IMR-90 (cell line): ENCODE data around the gene RFTN1. TPM values are rescaled to one million over a fixed set of nuclear protein-coding genes. Genes with fewer than 3 reads are reported as not detected.

Experiments
- ATAC-seq: fragments of 200-7000 bp; cut with Tn5 transposase; 2 replicates; pipeline ENCODE4 v1.9.1; 2020; ENCODE audit warnings: low read depth, mild to moderate bottlenecking, moderate library complexity
- BruUV-seq: library from RNA; stranded (reverse); fragments of 400-500 nt; replicated peaks from 2 replicates; lab custom pipeline; 2021; lab: Mats Ljungman, UMichigan
- CTCF ChIA-PET: fragments of 300-600 bp; formaldehyde crosslinking; extraction: SDS; loops from one replicate; lab custom pipeline; 2021; ENCODE audit warnings: antibody characterized with exemption; lab: Yijun Ruan, JAX
- POLR2A ChIA-PET: fragments of 300-600 bp; sonication (Branson Sonifier 250); formaldehyde crosslinking; loops from one replicate; lab custom pipeline; 2022; ENCODE audit warnings: antibody characterized with exemption; ENCODE audit not compliant: unreplicated experiment; lab: Charles Lee
- DNase-seq: peaks from one replicate; pipeline ENCODE4 v3.0.0; 2013
- H2AFZ ChIP-seq: replicated peaks from 2 replicates; pipeline ENCODE3; 2013; ENCODE audit warnings: low read length, mild to moderate bottlenecking; ENCODE audit not compliant: poor library complexity
- H2AK5ac ChIP-seq: 2 replicates; pipeline ENCODE4 v1.6.1; 2013; ENCODE audit warnings: low read depth, low read length, inconsistent platforms
- H2AK9ac ChIP-seq: replicated peaks from 2 replicates; pipeline ENCODE3; 2013; ENCODE audit warnings: mild to moderate bottlenecking, low read depth, low read length, moderate library complexity; ENCODE audit not compliant: poor library complexity
- H2BK120ac ChIP-seq: 2 replicates; pipeline ENCODE4 v1.6.1; 2013; ENCODE audit warnings: low read depth, low read length, inconsistent platforms
- H2BK15ac ChIP-seq: 3 replicates; pipeline ENCODE4 v1.6.1; 2013; ENCODE audit warnings: low read depth, low read length, inconsistent platforms
- H2BK20ac ChIP-seq: 2 replicates; pipeline ENCODE4 v1.6.1; 2013; ENCODE audit warnings: low read depth, mild to moderate bottlenecking, inconsistent platforms, low read length, moderate library complexity
- H2BK5ac ChIP-seq: 2 replicates; pipeline ENCODE4 v1.6.1; 2013; ENCODE audit warnings: mild to moderate bottlenecking, low read depth, low read length, inconsistent platforms; ENCODE audit not compliant: poor library complexity, severe bottlenecking
- H3K14ac ChIP-seq: replicated peaks from 2 replicates; pipeline ENCODE4 v1.6.1; 2013; ENCODE audit warnings: low read depth, low read length, inconsistent platforms
- H3K18ac ChIP-seq: 2 replicates; pipeline ENCODE4 v1.6.1; 2013; ENCODE audit warnings: low read depth, low read length, control low read depth
- H3K23ac ChIP-seq: 2 replicates; pipeline ENCODE4 v1.6.1; 2013; ENCODE audit warnings: low read depth, low read length, inconsistent platforms
- H3K27ac ChIP-seq: 2 replicates; pipeline ENCODE4 v1.5.1; 2013; ENCODE audit warnings: mild to moderate bottlenecking, control low read depth, low read length; ENCODE audit not compliant: insufficient read depth
- H3K27me3 ChIP-seq: 2 replicates; pipeline ENCODE4 v1.6.1; 2013; ENCODE audit warnings: low read length; ENCODE audit not compliant: control insufficient read depth, insufficient read depth
- H3K36me3 ChIP-seq: 2 replicates; pipeline ENCODE4 v1.6.1; 2013; ENCODE audit warnings: low read length, mixed read lengths; ENCODE audit not compliant: control insufficient read depth, insufficient read depth
- H3K4ac ChIP-seq: 2 replicates; pipeline ENCODE4 v1.6.1; 2013; ENCODE audit warnings: low read depth, low read length, inconsistent platforms
- H3K4me1 ChIP-seq: 2 replicates; pipeline ENCODE4 v1.6.1; 2013; ENCODE audit warnings: low read length, mixed read lengths; ENCODE audit not compliant: control insufficient read depth, insufficient read depth
- H3K4me2 ChIP-seq: 2 replicates; pipeline ENCODE4 v1.6.1; 2013; ENCODE audit warnings: low read depth, mild to moderate bottlenecking, control low read depth, low read length, moderate library complexity
- H3K4me3 ChIP-seq: 2 replicates; pipeline ENCODE4 v1.5.1; 2013; ENCODE audit warnings: low read depth, mild to moderate bottlenecking, control low read depth, low read length, moderate library complexity; ENCODE audit not compliant: insufficient read depth
- H3K56ac ChIP-seq: 2 replicates; pipeline ENCODE4 v1.6.1; 2013; ENCODE audit warnings: low read length, inconsistent platforms; ENCODE audit not compliant: insufficient read depth; ENCODE audit errors: extremely low read depth
- H3K79me1 ChIP-seq, 2 experiments: 2 replicates each; pipeline ENCODE4 v1.6.1; 2013; ENCODE audit warnings: low read length in 2 of 2, inconsistent platforms in 1 of 2, low read depth in 1 of 2
- H3K9ac ChIP-seq: 2 replicates; pipeline ENCODE4 v1.6.1; 2013; ENCODE audit warnings: low read depth, low read length, control low read depth
- H3K9me1 ChIP-seq: 2 replicates; pipeline ENCODE4 v1.6.1; 2013; ENCODE audit warnings: low read length, inconsistent platforms; ENCODE audit not compliant: insufficient read depth
- H3K9me3 ChIP-seq: 2 replicates; pipeline ENCODE4 v1.6.1; 2013; ENCODE audit warnings: low read length; ENCODE audit not compliant: control insufficient read depth, insufficient read depth
- H4K20me1 ChIP-seq: 2 replicates; pipeline ENCODE4 v1.6.1; 2013; ENCODE audit warnings: low read length, inconsistent platforms; ENCODE audit not compliant: insufficient read depth
- H4K5ac ChIP-seq: 2 replicates; pipeline ENCODE4 v1.6.1; 2013; ENCODE audit warnings: mild to moderate bottlenecking, low read depth, low read length, control low read depth
- H4K8ac ChIP-seq, 2 experiments: 2 replicates each; pipeline ENCODE4 v1.6.1; 2013; ENCODE audit warnings: low read depth in 2 of 2, low read length in 2 of 2, control low read depth in 1 of 2, inconsistent platforms in 1 of 2
- H4K91ac ChIP-seq: 2 replicates; pipeline ENCODE4 v1.6.1; 2013; ENCODE audit warnings: low read depth, low read length, inconsistent platforms; ENCODE audit not compliant: insufficient read depth
- BHLHE40 ChIP-seq: fragments of 150-350 bp; IDR thresholded peaks from 2 replicates; pipeline ENCODE4 v1.6.1; 2016; ENCODE audit warnings: mild to moderate bottlenecking, low read depth, low read length
- CHD1 ChIP-seq: IDR thresholded peaks from 2 replicates; pipeline ENCODE4 v1.6.1; 2012; ENCODE audit warnings: low read depth, low read length, improper control_type of control experiment
- FOS ChIP-seq: fragments of 150-350 bp; IDR thresholded peaks from 2 replicates; pipeline ENCODE4 v1.6.1; 2016; ENCODE audit warnings: low read depth, low read length
- MAFK ChIP-seq: IDR thresholded peaks from 2 replicates; pipeline ENCODE4 v1.6.1; 2012; ENCODE audit warnings: low read depth, low read length, improper control_type of control experiment
- MAZ ChIP-seq: IDR thresholded peaks from 2 replicates; pipeline ENCODE4 v1.6.1; 2012; ENCODE audit warnings: low read depth, mild to moderate bottlenecking, low read length, improper control_type of control experiment, moderate library complexity, borderline replicate concordance
- MXI1 ChIP-seq: IDR thresholded peaks from 2 replicates; pipeline ENCODE4 v1.6.1; 2012; ENCODE audit warnings: low read depth, mild to moderate bottlenecking, low read length, moderate library complexity, borderline replicate concordance
- NFE2L2 ChIP-seq: fragments of 150-350 bp; IDR thresholded peaks from 2 replicates; pipeline ENCODE4 v1.6.1; 2016; ENCODE audit warnings: low read depth, mild to moderate bottlenecking, low read length
- POLR2A ChIP-seq: IDR thresholded peaks from 2 replicates; pipeline ENCODE4 v1.6.1; 2012; ENCODE audit warnings: mild to moderate bottlenecking, low read depth, low read length
- RFX5 ChIP-seq: IDR thresholded peaks from 2 replicates; pipeline ENCODE4 v1.8.0; 2012; ENCODE audit warnings: low read depth, mild to moderate bottlenecking, low read length, moderate library complexity
- SMC3 ChIP-seq: fragments of 150-350 bp; IDR thresholded peaks from 2 replicates; pipeline ENCODE4 v1.6.1; 2016; ENCODE audit warnings: low read depth, mild to moderate bottlenecking, antibody characterized with exemption, low read length, moderate library complexity
- WGBS, 2 experiments: methylation state at CpG; one replicate each; pipeline versions ENCODE4 v1.1.5 to v1.1.7; 2013; ENCODE audit warnings: missing lambda C conversion rate in 2 of 2; ENCODE audit not compliant: insufficient read length in 1 of 2; ENCODE audit errors: extremely low coverage in 2 of 2; 5-methylcytosine and 5-hydroxymethylcytosine counted together
- dilution Hi-C: fragments of 300-500 bp; cut with HindIII; formaldehyde crosslinking; loops from one replicate; pipeline ENCODE4 v1.14.3; 2018; ENCODE audit warnings: low sequenced_read_pairs; ENCODE audit not compliant: unreplicated experiment
- in situ Hi-C: fragments of 300-500 bp; cut with MboI; formaldehyde crosslinking; loops from 3 replicates; pipeline ENCODE4 v1.14.3; 2019; ENCODE audit warnings: low sequenced_read_pairs, inconsistent platforms, mixed read lengths
- intact Hi-C: fragments of 100-400 bp; cut with micrococcal nuclease; formaldehyde crosslinking; loops from 2 replicates; pipeline ENCODE4 v1.10.0; 2022
- polyA plus RNA-seq, 3 experiments: library from polyadenylated mRNA; depleted of rRNA; stranded (reverse); fragments of >200 nt; gene quantifications; 2 replicates each; pipeline ENCODE4 v1.2.3, GENCODE V29; 2012; ENCODE audit warnings: low replicate concordance in 1 of 3
- total RNA-seq: library from RNA; depleted of rRNA; stranded (reverse); fragments of >200 nt; gene quantifications from 2 replicates; pipeline ENCODE4 v1.2.3, GENCODE V29; 2012
- TF ChIP-seq, protein P1 (sequence below): fragments of 150-350 bp; IDR thresholded peaks from 2 replicates; pipeline ENCODE4 v1.6.1; 2017; ENCODE audit warnings: mild to moderate bottlenecking, antibody characterized with exemption, low read length, low read depth
- TF ChIP-seq, protein P2 (sequence below): fragments of 150-350 bp; IDR thresholded peaks from 2 replicates; pipeline ENCODE4 v1.6.1; 2016; ENCODE audit warnings: low read depth, mild to moderate bottlenecking, low read length, moderate library complexity, borderline replicate concordance

The RFTN1 gene
- total and polyA plus RNA-seq, 2 of the 4 experiments (the other 2 are of a cell fraction) = 45.0 to 52.0 TPM

DNA sequence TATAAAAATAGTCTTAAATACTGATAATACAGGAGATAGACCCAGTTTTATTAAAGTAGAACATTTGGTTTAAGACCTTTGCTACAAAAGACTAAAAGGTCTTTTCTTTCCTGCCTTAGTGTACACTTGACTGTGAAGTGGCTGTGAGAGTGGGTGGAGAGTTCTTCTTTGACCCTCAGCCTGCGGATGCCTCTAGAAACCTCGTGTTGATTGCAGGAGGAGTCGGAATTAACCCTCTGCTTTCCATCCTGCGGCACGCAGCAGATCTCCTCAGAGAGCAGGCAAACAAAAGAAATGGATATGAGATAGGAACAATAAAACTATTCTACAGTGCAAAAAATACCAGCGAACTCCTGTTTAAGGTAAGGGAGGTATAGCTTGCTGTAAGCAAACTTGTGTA lies 212.0 kb downstream of the RFTN1 start:
- Histone ChIP-seq H3K14ac (no peak overlapping the region), H3K4me3 (no peak overlapping the region)
- CTCF ChIA-PET = no interaction called here

More for the DNA sequence above, 212.0 kb downstream of the RFTN1 start:
- H2AFZ ChIP-seq = no peak overlapping the region
- intact Hi-C loops = no loop called here
- H4K20me1 ChIP-seq = no peaks in the 10 kb centered on the region
- no peak overlapping the region for H2BK5ac ChIP-seq
- peaks cover 6% of the 10 kb centered on the region for H3K9me1 ChIP-seq
- no peak overlapping the region for H3K56ac ChIP-seq
- H3K9ac ChIP-seq = no peak overlapping the region
- no peaks in the 10 kb centered on the region for H3K27me3 ChIP-seq
- no peaks in the 10 kb centered on the region for H3K79me1 ChIP-seq
- H2AK5ac ChIP-seq = no peak overlapping the region
- TF ChIP-seq, protein P1, sequence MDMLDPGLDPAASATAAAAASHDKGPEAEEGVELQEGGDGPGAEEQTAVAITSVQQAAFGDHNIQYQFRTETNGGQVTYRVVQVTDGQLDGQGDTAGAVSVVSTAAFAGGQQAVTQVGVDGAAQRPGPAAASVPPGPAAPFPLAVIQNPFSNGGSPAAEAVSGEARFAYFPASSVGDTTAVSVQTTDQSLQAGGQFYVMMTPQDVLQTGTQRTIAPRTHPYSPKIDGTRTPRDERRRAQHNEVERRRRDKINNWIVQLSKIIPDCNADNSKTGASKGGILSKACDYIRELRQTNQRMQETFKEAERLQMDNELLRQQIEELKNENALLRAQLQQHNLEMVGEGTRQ = no peak
- TF ChIP-seq SMC3 (no peak), MAZ (no peak), MXI1 (no peak), CHD1 (no peak), NFE2L2 (no peak), RFX5 (no peak), FOS (no peak), BHLHE40 (no peak), POLR2A (no peak), MAFK (no peak)
- TF ChIP-seq, protein P2, sequence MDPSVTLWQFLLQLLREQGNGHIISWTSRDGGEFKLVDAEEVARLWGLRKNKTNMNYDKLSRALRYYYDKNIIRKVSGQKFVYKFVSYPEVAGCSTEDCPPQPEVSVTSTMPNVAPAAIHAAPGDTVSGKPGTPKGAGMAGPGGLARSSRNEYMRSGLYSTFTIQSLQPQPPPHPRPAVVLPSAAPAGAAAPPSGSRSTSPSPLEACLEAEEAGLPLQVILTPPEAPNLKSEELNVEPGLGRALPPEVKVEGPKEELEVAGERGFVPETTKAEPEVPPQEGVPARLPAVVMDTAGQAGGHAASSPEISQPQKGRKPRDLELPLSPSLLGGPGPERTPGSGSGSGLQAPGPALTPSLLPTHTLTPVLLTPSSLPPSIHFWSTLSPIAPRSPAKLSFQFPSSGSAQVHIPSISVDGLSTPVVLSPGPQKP = no peak
- no peak overlapping the region for H2BK15ac ChIP-seq
- no peak for ATAC-seq
- H3K18ac ChIP-seq = no peak overlapping the region
- H3K9me3 ChIP-seq = no peaks in the 10 kb centered on the region
- DNase-seq = no peak
- BruUV-seq = no TSS peak
- no peak overlapping the region for H2BK20ac ChIP-seq
- dilution Hi-C loops = no loop called here
- H4K5ac ChIP-seq = no peak overlapping the region
- in situ Hi-C loops = no loop called here
- H4K91ac ChIP-seq = no peak overlapping the region
- no peak overlapping the region for H2AK9ac ChIP-seq
- POLR2A ChIA-PET = no interaction called here
- H3K4me2 ChIP-seq = no peak overlapping the region
- WGBS, 2 experiments = no CpG with 5 or more reads among the region's 6 CpGs
- H3K27ac ChIP-seq = no peak overlapping the region
- no peak overlapping the region for H3K4ac ChIP-seq
- no peak overlapping the region for H3K23ac ChIP-seq
- H3K4me1 ChIP-seq = 0 out of 2 replicates have a peak, but pooled peaks cover 2% of the 10 kb centered on the region
- no peak overlapping the region for H4K8ac ChIP-seq
- no peak overlapping the region for H2BK120ac ChIP-seq
- peaks cover 5% of the 10 kb centered on the region; the same call in 1 of the 2 replicates for H3K36me3 ChIP-seq
